C4-2B (cell line): Measurements from ENCODE around the gene STAB1.

Source experiments
- CTCF ChIP-seq: fragments of 450-650 bp; conservative IDR thresholded peaks from 2 replicates; pipeline ENCODE4 v1.5.1; 2017; ENCODE audit warnings: mild to moderate bottlenecking
- ZFX ChIP-seq: fragments of 450-650 bp; IDR thresholded peaks from 2 replicates; pipeline ENCODE4 v1.6.1; 2017

- no peak for TF ChIP-seq CTCF
- no peak for TF ChIP-seq ZFX
Observed at GRCh38 chr3:52570076-52570475, 74.9 kb downstream of the STAB1 start.
